GM10248 (cell line): Measurements from ENCODE around the gene IL4R.

Experiments used
- CTCF ChIA-PET: fragments of 300-600 bp; sonication (Branson Sonifier 250); formaldehyde crosslinking; extraction: SDS; loops from one replicate; lab custom pipeline; 2021; ENCODE audit warnings: antibody characterized with exemption; lab: Yijun Ruan, JAX
- POLR2A ChIA-PET: fragments of 350-650 bp; sonication (Branson Sonifier 250); formaldehyde crosslinking; extraction: SDS; loops from one replicate; lab custom pipeline; 2020; ENCODE audit warnings: antibody characterized with exemption; lab: Yijun Ruan, JAX
- DNase-seq: peaks from one replicate; pipeline ENCODE4 v3.0.0; 2012; ENCODE audit errors: extremely low spot score
- TF ChIP-seq, protein P1 (sequence below): IDR thresholded peaks from 2 replicates; pipeline ENCODE4 v1.5.1; 2012; ENCODE audit warnings: mild to moderate bottlenecking, low read depth; ENCODE audit errors: extremely low read depth, missing control alignments, control extremely low read depth

IL4R gene

DNA sequence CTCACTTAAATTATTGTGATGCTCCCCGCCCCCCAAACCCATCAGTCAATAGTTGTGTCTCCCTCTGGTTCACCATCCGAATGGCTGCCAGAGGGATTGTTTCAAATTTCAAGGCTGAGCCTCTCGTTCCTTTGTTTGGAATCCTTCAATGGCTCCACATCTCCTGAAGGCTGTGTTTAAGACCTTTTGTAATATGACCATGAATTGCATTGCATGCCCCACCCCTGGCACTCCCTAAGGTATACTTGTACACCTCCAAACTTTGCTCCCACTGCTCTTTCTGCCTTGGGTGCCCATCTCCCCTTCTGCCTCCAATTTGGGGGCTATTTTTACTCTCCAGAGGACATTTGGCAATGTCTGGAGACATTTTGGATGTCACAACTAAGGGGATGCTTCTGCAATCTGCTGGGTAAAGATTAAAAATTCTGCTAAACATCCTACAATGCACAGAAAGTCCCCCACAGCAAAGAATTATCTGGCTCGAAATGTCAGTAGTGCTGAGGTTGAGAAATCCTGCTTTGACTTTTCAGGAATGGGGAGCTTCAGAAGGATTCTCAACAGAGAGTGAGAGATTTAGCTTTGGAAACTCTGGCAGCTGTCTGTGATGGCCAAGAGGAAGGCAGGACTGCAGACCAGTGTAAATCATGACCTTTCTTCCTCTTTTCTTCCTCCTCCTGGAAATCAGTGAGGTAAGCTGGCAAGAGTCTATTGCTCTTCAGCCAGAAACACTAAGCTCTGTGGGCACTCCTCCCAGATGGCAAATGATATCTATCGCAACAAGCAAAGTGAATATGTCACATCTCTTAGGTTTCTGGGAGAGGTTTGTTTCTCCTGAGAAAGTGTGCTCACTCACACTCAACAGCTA, 8.7 kb upstream of the IL4R start:
- ChIA-PET CTCF (interaction anchor here (0.9 to 1.5 kb wide), 4 partner anchors 13 to 70 kb away, joined by 3 to 4 read pairs (median 3); no protein-coding TSS in a partner anchor), POLR2A (no interaction called here)
- TF ChIP-seq, protein P1, sequence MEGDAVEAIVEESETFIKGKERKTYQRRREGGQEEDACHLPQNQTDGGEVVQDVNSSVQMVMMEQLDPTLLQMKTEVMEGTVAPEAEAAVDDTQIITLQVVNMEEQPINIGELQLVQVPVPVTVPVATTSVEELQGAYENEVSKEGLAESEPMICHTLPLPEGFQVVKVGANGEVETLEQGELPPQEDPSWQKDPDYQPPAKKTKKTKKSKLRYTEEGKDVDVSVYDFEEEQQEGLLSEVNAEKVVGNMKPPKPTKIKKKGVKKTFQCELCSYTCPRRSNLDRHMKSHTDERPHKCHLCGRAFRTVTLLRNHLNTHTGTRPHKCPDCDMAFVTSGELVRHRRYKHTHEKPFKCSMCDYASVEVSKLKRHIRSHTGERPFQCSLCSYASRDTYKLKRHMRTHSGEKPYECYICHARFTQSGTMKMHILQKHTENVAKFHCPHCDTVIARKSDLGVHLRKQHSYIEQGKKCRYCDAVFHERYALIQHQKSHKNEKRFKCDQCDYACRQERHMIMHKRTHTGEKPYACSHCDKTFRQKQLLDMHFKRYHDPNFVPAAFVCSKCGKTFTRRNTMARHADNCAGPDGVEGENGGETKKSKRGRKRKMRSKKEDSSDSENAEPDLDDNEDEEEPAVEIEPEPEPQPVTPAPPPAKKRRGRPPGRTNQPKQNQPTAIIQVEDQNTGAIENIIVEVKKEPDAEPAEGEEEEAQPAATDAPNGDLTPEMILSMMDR, result no peak
- no peak for DNase-seq

DNA sequence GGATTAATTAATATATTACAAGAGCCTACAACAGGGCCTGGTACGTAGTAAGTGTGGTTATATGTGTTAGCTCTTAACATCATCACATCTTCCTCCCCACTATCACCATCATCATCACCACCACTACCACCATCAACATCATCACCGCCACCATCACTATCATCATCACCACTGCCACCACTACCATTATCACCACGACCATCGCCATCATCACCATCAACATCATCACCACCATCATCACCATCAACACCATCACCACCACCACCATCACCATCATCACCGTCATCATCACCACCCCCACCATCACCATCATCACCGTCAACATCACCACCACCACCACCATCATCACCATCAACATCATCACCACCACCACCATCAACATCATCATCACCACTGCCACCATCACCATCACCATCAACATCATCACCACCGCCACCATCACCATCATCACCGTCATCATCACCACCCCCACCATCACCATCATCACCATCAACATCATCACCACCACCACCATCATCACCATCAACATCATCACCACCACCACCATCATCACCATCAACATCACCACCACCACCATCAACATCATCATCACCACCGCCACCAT, 7.8 kb upstream of the IL4R start:
- TF ChIP-seq, protein P1, result no peak
- CTCF ChIA-PET, result interaction anchor here (0.9 to 1.5 kb wide), 4 partner anchors 12 to 71 kb away, joined by 3 to 4 read pairs (median 3); no protein-coding TSS in a partner anchor
- POLR2A ChIA-PET, result no interaction called here
- no peak for DNase-seq

- ChIA-PET CTCF (interaction anchor here (1.2 kb wide), 1 partner anchor 22 kb away, joined by 3 read pairs; no protein-coding TSS in a partner anchor), POLR2A (no interaction called here)
- DNase-seq, result no peak
- TF ChIP-seq, protein P1, result no peak
These were observed 5.0 kb upstream of the IL4R start for GRCh38 chr16:27308792-27309191.

DNA sequence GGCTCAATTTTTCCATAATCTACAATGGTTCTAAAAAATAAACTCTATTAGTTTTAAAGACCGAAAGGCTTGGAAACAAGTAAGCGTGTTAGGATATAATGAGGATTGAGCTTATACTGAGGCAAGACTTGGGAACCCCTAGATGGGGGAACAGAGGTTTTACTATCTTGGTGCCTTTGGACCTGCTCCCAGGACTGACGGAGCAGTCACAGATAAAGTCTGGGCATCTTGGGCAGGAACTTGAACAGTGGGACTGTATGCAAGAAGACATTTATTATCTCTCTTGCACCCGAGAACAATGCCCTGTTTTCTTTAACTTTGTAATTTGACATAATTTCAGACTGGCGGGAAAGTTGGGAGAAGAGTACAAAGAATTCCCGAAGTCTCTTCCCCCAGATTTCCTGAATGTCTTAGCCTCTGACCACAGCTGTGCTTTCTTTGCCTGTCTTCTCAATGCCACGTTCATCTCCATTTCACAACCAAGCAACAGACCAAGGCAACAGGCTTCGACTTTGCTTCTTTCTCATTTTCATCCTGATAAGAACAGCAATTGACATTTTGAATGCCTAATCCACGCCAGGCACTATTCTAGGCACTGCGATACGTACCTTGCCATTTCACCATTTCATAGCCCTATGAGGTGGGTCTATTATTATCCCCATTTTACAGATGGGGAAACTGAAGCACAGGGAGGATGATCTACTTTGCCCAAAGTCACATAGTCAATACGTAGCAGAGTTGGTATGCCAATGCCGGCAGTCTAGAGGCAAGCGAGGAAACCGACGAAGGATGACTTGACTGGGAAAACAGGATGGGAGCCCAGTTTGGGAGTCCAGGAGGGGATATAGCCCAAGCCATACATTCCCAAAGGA, 3.0 kb upstream of the IL4R start:
- TF ChIP-seq, protein P1, result no peak
- no peak for DNase-seq
- POLR2A ChIA-PET, result no interaction called here
- CTCF ChIA-PET, result interaction anchor here (0.8 to 1.3 kb wide), 2 partner anchors 57 to 75 kb away, joined by 3 read pairs; no protein-coding TSS in a partner anchor

DNA sequence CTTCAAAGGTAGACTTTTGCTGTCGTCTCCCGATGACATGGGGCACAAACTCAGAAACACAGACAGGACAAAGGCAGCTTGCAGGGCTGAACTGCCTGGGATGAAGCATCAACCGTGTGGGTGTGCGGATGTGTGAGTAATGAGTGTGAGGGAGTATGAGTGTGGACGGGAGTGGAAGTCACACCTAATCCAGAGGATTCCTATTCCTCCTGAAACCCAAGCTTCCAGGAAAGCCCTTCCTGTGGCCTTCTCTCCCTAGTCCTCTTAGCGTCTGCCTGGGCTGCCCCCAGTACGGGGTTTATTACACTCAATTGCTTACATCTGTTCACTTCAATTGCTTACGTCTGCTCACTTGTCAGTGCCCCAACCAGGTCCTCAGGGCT, 2.3 kb upstream of the IL4R start:
- CTCF ChIA-PET, result interaction anchor here (0.8 to 1.8 kb wide), 2 partner anchors 76 to 132 kb away, joined by 3 read pairs; no protein-coding TSS in a partner anchor
- POLR2A ChIA-PET, result interaction anchor here (0.6 kb wide), 1 partner anchor 91 kb away, joined by 3 read pairs; the partner anchor contains the start of gene IL21R
- TF ChIP-seq, protein P1, result no peak
- no peak for DNase-seq
